K562 treated with DMSO at 1 percent for 12 hours (cell line): ENCODE results near the gene H2BW2. TPM values are rescaled to one million over a fixed set of nuclear protein-coding genes. Genes with fewer than 3 reads are reported as not detected.

Experiments used
- total RNA-seq: library from RNA; unstranded; fragments of 300-600 nt; gene quantifications from 2 replicates; pipeline ENCODE4 v1.2.3, GENCODE V29; 2022; ENCODE audit not compliant: insufficient read depth

Gene H2BW2
- total RNA-seq, result not detected in 2 replicates

DNA sequence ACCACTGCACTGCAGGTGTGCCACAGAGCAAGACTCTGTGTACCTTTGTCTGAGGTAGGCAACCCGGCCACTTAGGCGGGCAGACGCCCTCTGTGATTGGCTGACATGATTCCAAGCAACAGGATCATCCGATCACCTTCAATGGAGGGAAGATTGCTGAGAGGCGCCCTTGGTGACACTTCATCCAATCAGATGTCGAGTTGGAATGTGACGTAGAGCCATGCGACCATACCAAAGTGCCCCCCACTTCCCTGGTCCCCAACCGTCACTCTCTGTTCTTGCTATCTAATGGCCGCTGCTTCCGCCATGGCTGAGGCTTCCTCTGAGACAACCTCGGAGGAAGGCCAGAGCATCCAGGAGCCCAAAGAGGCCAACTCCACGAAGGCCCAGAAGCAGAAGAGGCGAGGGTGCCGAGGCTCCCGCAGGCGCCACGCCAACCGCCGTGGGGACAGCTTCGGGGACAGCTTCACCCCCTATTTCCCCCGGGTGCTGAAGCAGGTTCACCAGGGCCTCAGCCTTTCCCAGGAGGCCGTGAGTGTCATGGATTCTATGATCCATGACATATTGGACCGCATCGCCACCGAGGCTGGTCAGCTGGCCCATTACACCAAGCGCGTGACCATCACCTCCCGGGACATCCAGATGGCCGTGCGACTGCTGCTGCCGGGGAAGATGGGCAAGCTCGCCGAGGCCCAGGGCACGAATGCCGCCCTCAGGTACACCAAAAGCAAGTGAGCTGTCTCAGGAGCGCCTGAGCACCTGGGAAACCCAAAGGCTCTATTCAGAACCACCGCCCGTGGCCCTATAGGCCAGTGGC, at the start of gene H2BW2:
TSS of gene H2BW2 (plus strand) at position 268 of the 817 bp plus-strand sequence. CDS start at position 307, 39 bp downstream.

DNA sequence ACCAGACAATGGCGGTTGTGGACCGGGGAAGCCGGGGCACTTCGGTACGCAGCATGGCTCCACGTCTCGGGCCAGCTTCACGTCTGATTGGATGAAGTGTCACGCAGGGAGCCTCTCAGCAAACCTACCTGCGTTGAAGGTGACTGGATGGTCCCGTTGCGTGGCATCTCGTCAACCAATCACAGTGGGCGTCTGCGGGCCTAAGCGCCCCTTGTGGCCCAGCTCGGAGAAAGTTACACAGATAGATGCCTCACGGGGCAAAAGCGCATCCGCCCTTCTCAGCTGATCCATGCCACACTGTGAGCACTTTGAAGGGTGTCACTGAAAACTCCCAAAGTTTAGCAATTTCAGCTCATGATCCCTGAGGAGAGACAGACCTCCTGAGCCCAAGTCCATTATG, 26.1 kb upstream of the H2BW2 start, which contains the start of gene H2BW1:
TSS of gene H2BW1 (minus strand) at position 103 of the 400 bp plus-strand sequence. CDS start 132 bp downstream, outside the sequence.

DNA sequence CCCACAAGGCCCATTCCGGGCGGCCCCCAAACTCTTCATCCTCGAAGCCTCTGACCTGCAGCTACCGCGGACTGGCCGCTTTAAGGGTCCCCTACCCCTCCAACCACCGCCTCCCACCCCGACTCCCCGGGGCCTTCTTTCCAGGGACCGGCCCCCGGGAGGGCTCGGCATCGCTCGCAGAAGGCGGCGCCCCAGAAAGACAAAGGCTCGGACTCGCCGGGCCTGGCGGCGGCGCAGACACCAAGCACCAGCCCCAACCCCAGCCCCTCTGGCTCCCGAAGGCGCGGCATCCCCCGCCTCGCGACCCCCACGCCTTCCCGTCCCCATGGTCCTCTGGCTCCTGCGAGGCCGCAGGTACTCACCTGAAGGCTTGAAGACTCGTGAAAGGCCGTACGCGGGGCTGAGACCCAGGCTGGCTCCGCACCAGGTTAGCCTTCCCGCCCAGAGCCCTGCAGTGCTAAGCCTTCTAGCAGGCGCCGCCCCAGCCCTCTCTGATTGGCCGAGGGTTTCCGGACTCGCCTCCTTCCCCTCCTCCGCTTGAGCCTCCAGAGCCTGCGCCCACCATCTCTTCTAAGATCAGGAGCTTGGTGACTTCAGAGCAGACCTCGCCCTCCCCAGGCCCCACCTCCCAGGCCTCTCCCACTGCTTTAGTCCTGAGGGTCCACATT, 36.2 kb downstream of the H2BW2 start, which contains the start of gene TMSB15C:
TSS of gene TMSB15C (minus strand) at position 459 of the 668 bp plus-strand sequence.

Other genes starting within 250 kb of the H2BW2 start
- gene RAB9B, start 207.7 kb upstream of the H2BW2 start, total RNA-seq, result not detected in 2 replicates
- gene TMSB15B, start 77.3 kb upstream of the H2BW2 start, total RNA-seq, result not detected in 2 replicates
- gene H2BW1, start 26.2 kb upstream of the H2BW2 start, total RNA-seq, result not detected in 2 replicates
- gene TMSB15C, start 36.3 kb downstream of the H2BW2 start, total RNA-seq, result not detected in 2 replicates
- not detected in 2 replicates for gene ZCCHC18, start 72.6 kb downstream of the H2BW2 start, total RNA-seq
- 3.1 and 5.2 TPM in 2 replicates for gene SLC25A53, start 117.1 kb downstream of the H2BW2 start, total RNA-seq
- gene FAM199X, start 126.5 kb downstream of the H2BW2 start, total RNA-seq, result 3.9 and 14.7 TPM in 2 replicates
- gene ESX1, start 215.0 kb downstream of the H2BW2 start, total RNA-seq, result not detected in 2 replicates